HepG2 (cell line): ENCODE data around the gene ERMARD. TPM values are rescaled to one million over a fixed set of nuclear protein-coding genes. Genes with fewer than 3 reads are reported as not detected.

Source experiments
- ATRX ChIP-seq: sonication (generic); formaldehyde crosslinking; IDR thresholded peaks from 2 replicates; pipeline ENCODE4 v1.4.0; 2020; ENCODE audit warnings: missing genetic modification reagents, borderline replicate concordance
- CHD4 ChIP-seq: fragments of 200-600 bp; sonication (generic); IDR thresholded peaks from 2 replicates; pipeline ENCODE4 v1.7.0; 2017; ENCODE audit warnings: mild to moderate bottlenecking, low read length, borderline replicate concordance
- KDM1A ChIP-seq: IDR thresholded peaks from 2 replicates; pipeline ENCODE4 v1.6.1; 2016; ENCODE audit warnings: missing compliant biosample characterization
- NR2F6 ChIP-seq, 2 experiments: IDR thresholded peaks; 2 replicates each; pipeline ENCODE4 v1.6.1; 2016; ENCODE audit warnings: antibody characterized with exemption in 1 of 2, mild to moderate bottlenecking in 1 of 2
- STAT5B ChIP-seq: sonication (generic); formaldehyde crosslinking; IDR thresholded peaks from 2 replicates; pipeline ENCODE4 v1.4.0; 2020; ENCODE audit warnings: missing genetic modification reagents
- ZFP62 ChIP-seq: sonication (generic); formaldehyde crosslinking; IDR thresholded peaks from 2 replicates; pipeline ENCODE4 v1.4.0; 2020; ENCODE audit warnings: missing genetic modification reagents
- ZNF143 ChIP-seq: sonication (generic); formaldehyde crosslinking; IDR thresholded peaks from 2 replicates; pipeline ENCODE4 v1.4.0; 2020; ENCODE audit warnings: missing genetic modification reagents
- ZNF160 ChIP-seq: sonication (generic); formaldehyde crosslinking; IDR thresholded peaks from 2 replicates; pipeline ENCODE4 v1.8.0; 2022; ENCODE audit warnings: mild to moderate bottlenecking, inconsistent platforms, missing genetic modification reagents
- ZNF337 ChIP-seq: sonication (generic); formaldehyde crosslinking; IDR thresholded peaks from 2 replicates; pipeline ENCODE4 v1.5.1; 2020; ENCODE audit warnings: missing genetic modification reagents, low read depth, mild to moderate bottlenecking, borderline replicate concordance
- ZNF773 ChIP-seq: sonication (generic); formaldehyde crosslinking; IDR thresholded peaks from 2 replicates; pipeline ENCODE4 v1.4.0; 2020; ENCODE audit warnings: missing genetic modification reagents, borderline replicate concordance
- polyA plus RNA-seq, 8 experiments: library from polyadenylated mRNA; depleted of rRNA in 3 of 8; stranded (reverse) in 7 of 8; unstranded in 1 of 8; fragments of >200 nt; fragmentation: Illumina TruSeq in 4 of 8; extraction: Trizol in 4 of 8; gene quantifications; 2 replicates each; pipeline versions ENCODE4 v1.2.1 to v1.2.3, GENCODE V29; 2011 to 2016; ENCODE audit warnings: low read depth in 4 of 8, missing spikeins in 1 of 8, mixed read lengths in 1 of 8; ENCODE audit not compliant: insufficient read depth in 1 of 8
- total RNA-seq, 5 experiments: library from RNA; depleted of rRNA; stranded (reverse); fragments of >200 nt; fragmentation: Illumina TruSeq; extraction: Trizol; gene quantifications; 2 replicates each; pipeline ENCODE4 v1.2.3, GENCODE V29; 2016; ENCODE audit warnings: low read depth in 1 of 5
- TF ChIP-seq, protein P1 (sequence below): sonication (generic); formaldehyde crosslinking; IDR thresholded peaks from 2 replicates; pipeline ENCODE4 v1.4.0; 2020; ENCODE audit warnings: missing genetic modification reagents, borderline replicate concordance
- TF ChIP-seq, protein P2 (sequence below): sonication (generic); formaldehyde crosslinking; IDR thresholded peaks from 2 replicates; pipeline ENCODE4 v1.4.0; 2020; ENCODE audit warnings: missing genetic modification reagents, borderline replicate concordance
- TF ChIP-seq, protein P3 (sequence below): sonication (generic); formaldehyde crosslinking; IDR thresholded peaks from 2 replicates; pipeline ENCODE4 v1.5.0; 2020; ENCODE audit warnings: missing genetic modification reagents
- TF ChIP-seq, protein P4 (sequence below): sonication (generic); formaldehyde crosslinking; IDR thresholded peaks from 2 replicates; pipeline ENCODE4 v1.5.0; 2020; ENCODE audit warnings: missing genetic modification reagents
- TF ChIP-seq, protein P5 (sequence below): sonication (generic); formaldehyde crosslinking; IDR thresholded peaks from 2 replicates; pipeline ENCODE4 v1.4.0; 2020; ENCODE audit warnings: missing genetic modification reagents, borderline replicate concordance

The ERMARD gene
- total and polyA plus RNA-seq, 2 of the 13 experiments (the other 11 are each of a cell fraction or from before 2014, with no cell fraction given): 8.8 to 10.7 TPM

DNA sequence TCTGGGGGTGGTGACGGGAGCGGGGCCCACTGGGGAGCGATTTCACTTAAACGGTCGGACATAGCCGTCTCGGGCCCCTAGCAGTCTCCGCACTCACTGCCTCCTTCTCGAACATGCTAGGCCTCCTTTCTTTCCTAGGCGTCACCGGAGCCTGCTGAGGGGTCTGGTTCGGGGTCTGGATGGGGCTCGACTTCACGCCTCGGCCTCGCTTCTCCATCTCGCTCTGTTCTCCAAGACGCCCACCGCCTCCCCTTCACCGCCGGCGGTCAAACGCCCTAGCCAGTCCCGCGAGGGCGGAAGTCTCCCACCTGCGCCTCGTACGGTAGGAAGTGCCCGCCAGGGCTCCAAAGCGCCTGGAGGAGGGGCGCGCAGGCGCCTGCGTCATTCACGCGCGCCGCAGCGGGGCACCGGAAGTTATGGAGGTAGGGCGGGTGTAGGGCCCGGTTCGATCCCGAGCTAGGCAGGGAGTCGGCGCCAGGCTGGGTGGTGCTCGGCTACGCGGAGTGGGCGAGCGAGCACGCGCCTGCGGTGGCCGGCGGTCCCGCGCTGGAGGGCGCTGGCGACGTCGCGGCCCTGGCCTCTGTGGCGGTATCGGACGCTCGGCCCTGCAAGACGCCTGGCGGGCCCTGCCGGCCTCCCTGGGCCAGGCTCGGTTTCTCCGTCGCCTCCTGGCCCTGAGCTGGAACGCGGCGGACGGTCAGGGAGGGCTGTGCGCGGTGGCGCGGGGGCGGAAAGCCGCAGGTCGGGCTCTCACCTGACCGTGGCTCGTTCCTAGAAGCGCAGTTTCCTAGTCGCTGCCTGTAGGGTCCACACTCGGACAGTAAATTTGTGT lies at the start of gene ERMARD, which contains the start of gene DYNLT2 (continued):
- TF ChIP-seq, protein P1, sequence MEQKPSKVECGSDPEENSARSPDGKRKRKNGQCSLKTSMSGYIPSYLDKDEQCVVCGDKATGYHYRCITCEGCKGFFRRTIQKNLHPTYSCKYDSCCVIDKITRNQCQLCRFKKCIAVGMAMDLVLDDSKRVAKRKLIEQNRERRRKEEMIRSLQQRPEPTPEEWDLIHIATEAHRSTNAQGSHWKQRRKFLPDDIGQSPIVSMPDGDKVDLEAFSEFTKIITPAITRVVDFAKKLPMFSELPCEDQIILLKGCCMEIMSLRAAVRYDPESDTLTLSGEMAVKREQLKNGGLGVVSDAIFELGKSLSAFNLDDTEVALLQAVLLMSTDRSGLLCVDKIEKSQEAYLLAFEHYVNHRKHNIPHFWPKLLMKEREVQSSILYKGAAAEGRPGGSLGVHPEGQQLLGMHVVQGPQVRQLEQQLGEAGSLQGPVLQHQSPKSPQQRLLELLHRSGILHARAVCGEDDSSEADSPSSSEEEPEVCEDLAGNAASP (CRISPR knock-in tag): peak; percentile 76
- TF ChIP-seq CHD4: no peak
- TF ChIP-seq ZNF143 (CRISPR knock-in tag): peak; percentile 61; the same call in 1 of the 2 replicates
- TF ChIP-seq STAT5B: no peak
- TF ChIP-seq ZFP62 (CRISPR knock-in tag): peak; percentile 75; the same call in 1 of the 2 replicates
- TF ChIP-seq ATRX (CRISPR knock-in tag): no peak
- TF ChIP-seq NR2F6 (IDR thresholded peaks at IDR 0.05): no peak
- TF ChIP-seq NR2F6 (CRISPR knock-in tag; IDR thresholded peaks at IDR 0.05): peak; percentile 80; the same call in 1 of the 2 replicates
- TF ChIP-seq, protein P2, sequence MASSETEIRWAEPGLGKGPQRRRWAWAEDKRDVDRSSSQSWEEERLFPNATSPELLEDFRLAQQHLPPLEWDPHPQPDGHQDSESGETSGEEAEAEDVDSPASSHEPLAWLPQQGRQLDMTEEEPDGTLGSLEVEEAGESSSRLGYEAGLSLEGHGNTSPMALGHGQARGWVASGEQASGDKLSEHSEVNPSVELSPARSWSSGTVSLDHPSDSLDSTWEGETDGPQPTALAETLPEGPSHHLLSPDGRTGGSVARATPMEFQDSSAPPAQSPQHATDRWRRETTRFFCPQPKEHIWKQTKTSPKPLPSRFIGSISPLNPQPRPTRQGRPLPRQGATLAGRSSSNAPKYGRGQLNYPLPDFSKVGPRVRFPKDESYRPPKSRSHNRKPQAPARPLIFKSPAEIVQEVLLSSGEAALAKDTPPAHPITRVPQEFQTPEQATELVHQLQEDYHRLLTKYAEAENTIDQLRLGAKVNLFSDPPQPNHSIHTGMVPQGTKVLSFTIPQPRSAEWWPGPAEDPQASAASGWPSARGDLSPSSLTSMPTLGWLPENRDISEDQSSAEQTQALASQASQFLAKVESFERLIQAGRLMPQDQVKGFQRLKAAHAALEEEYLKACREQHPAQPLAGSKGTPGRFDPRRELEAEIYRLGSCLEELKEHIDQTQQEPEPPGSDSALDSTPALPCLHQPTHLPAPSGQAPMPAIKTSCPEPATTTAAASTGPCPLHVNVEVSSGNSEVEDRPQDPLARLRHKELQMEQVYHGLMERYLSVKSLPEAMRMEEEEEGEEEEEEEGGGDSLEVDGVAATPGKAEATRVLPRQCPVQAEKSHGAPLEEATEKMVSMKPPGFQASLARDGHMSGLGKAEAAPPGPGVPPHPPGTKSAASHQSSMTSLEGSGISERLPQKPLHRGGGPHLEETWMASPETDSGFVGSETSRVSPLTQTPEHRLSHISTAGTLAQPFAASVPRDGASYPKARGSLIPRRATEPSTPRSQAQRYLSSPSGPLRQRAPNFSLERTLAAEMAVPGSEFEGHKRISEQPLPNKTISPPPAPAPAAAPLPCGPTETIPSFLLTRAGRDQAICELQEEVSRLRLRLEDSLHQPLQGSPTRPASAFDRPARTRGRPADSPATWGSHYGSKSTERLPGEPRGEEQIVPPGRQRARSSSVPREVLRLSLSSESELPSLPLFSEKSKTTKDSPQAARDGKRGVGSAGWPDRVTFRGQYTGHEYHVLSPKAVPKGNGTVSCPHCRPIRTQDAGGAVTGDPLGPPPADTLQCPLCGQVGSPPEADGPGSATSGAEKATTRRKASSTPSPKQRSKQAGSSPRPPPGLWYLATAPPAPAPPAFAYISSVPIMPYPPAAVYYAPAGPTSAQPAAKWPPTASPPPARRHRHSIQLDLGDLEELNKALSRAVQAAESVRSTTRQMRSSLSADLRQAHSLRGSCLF (CRISPR knock-in tag): 0 out of 2 replicates have a peak, but pooled peaks have one; percentile 46
- peak; percentile 95; the same call in 1 of the 2 replicates for TF ChIP-seq ZNF773 (CRISPR knock-in tag)
- peak; percentile 94; the same call in 1 of the 2 replicates for TF ChIP-seq ZNF337 (CRISPR knock-in tag)
- TF ChIP-seq, protein P3, sequence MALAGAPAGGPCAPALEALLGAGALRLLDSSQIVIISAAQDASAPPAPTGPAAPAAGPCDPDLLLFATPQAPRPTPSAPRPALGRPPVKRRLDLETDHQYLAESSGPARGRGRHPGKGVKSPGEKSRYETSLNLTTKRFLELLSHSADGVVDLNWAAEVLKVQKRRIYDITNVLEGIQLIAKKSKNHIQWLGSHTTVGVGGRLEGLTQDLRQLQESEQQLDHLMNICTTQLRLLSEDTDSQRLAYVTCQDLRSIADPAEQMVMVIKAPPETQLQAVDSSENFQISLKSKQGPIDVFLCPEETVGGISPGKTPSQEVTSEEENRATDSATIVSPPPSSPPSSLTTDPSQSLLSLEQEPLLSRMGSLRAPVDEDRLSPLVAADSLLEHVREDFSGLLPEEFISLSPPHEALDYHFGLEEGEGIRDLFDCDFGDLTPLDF (CRISPR knock-in tag): peak; percentile 95
- TF ChIP-seq, protein P4, sequence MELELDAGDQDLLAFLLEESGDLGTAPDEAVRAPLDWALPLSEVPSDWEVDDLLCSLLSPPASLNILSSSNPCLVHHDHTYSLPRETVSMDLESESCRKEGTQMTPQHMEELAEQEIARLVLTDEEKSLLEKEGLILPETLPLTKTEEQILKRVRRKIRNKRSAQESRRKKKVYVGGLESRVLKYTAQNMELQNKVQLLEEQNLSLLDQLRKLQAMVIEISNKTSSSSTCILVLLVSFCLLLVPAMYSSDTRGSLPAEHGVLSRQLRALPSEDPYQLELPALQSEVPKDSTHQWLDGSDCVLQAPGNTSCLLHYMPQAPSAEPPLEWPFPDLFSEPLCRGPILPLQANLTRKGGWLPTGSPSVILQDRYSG (CRISPR knock-in tag): peak; percentile 94; the same call in 1 of the 2 replicates
- TF ChIP-seq KDM1A (CRISPR knock-in tag): no peak; the same call in 1 of the 2 replicates
- TF ChIP-seq ZNF160: peak; percentile 93
- TF ChIP-seq, protein P5, sequence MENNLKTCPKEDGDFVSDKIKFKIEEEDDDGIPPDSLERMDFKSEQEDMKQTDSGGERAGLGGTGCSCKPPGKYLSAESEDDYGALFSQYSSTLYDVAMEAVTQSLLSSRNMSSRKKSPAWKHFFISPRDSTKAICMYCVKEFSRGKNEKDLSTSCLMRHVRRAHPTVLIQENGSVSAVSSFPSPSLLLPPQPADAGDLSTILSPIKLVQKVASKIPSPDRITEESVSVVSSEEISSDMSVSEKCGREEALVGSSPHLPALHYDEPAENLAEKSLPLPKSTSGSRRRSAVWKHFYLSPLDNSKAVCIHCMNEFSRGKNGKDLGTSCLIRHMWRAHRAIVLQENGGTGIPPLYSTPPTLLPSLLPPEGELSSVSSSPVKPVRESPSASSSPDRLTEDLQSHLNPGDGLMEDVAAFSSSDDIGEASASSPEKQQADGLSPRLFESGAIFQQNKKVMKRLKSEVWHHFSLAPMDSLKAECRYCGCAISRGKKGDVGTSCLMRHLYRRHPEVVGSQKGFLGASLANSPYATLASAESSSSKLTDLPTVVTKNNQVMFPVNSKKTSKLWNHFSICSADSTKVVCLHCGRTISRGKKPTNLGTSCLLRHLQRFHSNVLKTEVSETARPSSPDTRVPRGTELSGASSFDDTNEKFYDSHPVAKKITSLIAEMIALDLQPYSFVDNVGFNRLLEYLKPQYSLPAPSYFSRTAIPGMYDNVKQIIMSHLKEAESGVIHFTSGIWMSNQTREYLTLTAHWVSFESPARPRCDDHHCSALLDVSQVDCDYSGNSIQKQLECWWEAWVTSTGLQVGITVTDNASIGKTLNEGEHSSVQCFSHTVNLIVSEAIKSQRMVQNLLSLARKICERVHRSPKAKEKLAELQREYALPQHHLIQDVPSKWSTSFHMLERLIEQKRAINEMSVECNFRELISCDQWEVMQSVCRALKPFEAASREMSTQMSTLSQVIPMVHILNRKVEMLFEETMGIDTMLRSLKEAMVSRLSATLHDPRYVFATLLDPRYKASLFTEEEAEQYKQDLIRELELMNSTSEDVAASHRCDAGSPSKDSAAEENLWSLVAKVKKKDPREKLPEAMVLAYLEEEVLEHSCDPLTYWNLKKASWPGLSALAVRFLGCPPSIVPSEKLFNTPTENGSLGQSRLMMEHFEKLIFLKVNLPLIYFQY (CRISPR knock-in tag): peak; percentile 94
